Activated naive CD8-positive, alpha-beta T cell treated with anti-CD3 and anti-CD28 coated beads, Interleukin-2, amount 50 U/mL, for 16 hours (primary cell): ENCODE results near the gene PPP2R2C.

Source experiments
- DNase-seq: peaks from one replicate; pipeline ENCODE4 v3.0.0-alpha.2; 2020; ENCODE audit warnings: low read depth, low spot score

Gene PPP2R2C

DNA sequence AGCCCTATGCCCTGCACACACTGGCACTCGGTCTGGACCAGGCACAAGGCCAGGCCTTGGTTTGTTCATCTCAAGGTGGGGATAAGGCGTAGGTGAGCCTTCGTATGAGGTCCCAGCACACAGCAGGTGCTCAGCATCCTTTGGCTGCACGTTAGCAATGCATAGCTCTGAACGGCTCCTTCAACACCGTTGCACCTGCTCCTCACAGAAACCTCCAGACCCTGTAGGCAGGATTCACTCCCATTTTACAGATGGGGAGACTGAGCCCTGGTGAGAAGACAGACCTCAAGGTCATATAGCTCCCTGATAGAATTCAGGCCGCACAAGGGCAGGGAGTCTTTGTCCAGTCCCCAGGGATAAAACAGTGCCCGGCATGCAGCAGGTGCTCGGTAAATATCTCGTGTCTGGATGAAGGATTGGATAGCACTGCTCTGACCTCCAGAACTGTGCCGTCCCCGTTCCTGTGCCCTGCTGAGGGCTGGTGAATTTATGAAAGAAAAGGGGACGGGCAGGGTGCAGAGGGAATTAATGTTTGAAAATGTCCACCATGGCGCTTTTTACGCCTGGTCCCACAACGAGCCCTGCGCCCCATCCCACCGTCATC lies 2.4 kb downstream of the PPP2R2C start:
- no peak for DNase-seq

GRCh38 chr4:6469144-6469543 lies 3.3 kb downstream of the PPP2R2C start:
- no peak for DNase-seq

- no peak for DNase-seq
Observed at GRCh38 chr4:6468376-6468775, 4.0 kb downstream of the PPP2R2C start.

GRCh38 chr4:6467600-6467999 lies 4.8 kb downstream of the PPP2R2C start:
- no peak for DNase-seq

DNA sequence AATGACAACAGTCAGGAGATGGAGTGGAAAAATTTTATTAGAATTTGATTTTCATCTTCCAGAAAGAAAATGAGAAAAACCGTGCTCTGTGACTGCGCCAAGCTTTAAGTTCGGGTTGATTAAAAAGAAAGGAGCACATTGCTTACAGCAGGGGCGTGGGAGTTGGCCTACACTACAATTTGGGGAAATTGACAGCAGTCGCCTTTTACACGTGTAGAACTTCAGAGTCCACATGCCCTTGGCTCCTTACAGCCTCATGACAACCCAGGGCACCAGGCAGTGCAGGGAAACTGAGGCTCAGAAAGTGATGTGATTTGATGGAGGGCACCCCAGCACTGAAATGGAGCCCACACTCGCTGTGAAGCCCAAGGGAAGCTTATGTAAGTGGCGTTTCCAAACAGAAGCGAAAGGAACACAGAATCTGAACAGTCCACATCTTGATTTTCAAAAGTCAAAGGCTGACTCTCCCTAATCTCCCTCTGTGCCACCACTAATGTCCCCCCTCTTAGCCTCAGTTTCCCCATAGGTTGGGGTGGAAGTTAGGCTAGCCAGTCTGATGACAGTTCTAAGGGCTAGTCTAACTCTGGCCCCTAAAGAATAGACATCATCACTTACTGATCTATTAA lies 5.5 kb downstream of the PPP2R2C start:
- DNase-seq: no peak

GRCh38 chr4:6465955-6466354 lies 6.5 kb downstream of the PPP2R2C start:
- no peak for DNase-seq

DNA sequence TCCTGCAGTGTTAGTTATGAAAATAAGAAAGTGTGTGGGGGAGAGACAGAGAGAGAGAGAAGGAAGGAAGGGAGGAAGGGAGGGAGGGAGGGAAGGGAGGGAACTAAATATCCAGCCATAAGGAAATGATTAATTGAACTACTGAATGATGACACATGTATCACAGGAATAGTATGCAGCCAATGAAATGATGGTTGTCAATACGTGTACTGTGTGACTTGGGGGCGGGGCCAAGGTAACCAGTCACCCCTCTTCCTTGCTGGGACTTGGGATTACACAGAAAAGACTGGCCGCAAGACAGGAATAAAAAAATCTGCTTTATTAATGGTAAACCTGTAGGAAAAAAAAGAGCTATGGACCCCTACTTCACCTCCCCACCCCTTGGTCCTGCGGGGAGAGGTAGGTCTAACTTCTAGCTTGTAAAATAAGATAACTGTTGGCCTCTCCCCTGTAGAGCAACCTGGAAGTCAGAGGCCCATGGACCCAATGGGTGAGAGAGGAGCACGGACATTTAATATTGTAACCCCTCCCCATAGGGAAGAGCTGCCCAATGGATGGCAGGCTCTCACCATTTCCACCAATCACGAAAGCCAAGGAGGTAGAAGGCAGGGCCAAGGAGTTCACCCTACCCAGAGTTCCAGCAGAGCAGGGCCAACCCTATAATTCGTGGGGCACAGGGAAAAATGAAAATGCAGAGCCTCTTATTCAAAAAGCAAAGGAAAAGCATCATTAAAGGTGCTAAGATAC lies 7.4 kb downstream of the PPP2R2C start:
- no peak for DNase-seq

GRCh38 chr4:6463311-6464289 lies 8.8 kb downstream of the PPP2R2C start:
- DNase-seq: no peak

- DNase-seq: no peak
Observed at GRCh38 chr4:6461301-6462165, 10.9 kb downstream of the PPP2R2C start.

- DNase-seq: no peak
Observed at GRCh38 chr4:6460876-6461275, 11.5 kb downstream of the PPP2R2C start.

DNA sequence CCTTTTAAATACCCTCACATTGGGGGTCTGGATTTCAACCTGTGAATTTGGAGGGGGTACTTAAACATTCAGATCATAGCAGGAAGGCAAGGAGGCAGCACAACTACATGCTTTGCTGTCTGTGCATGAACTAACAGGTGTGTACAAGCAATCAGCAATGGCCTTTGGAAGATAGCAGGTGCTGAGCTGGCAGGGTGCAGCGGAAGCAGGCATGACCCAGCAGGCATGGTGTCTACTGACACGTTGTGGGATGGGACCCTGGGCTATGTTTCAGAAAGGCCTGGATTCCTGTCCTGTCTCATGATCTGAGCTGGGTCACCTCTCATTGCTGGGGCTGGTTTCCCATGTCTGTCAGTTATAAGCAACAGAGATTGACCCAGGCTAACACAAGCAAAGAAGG lies 13.9 kb downstream of the PPP2R2C start:
- no peak for DNase-seq

GRCh38 chr4:6456450-6456849 lies 16.0 kb downstream of the PPP2R2C start:
- DNase-seq: no peak

DNA sequence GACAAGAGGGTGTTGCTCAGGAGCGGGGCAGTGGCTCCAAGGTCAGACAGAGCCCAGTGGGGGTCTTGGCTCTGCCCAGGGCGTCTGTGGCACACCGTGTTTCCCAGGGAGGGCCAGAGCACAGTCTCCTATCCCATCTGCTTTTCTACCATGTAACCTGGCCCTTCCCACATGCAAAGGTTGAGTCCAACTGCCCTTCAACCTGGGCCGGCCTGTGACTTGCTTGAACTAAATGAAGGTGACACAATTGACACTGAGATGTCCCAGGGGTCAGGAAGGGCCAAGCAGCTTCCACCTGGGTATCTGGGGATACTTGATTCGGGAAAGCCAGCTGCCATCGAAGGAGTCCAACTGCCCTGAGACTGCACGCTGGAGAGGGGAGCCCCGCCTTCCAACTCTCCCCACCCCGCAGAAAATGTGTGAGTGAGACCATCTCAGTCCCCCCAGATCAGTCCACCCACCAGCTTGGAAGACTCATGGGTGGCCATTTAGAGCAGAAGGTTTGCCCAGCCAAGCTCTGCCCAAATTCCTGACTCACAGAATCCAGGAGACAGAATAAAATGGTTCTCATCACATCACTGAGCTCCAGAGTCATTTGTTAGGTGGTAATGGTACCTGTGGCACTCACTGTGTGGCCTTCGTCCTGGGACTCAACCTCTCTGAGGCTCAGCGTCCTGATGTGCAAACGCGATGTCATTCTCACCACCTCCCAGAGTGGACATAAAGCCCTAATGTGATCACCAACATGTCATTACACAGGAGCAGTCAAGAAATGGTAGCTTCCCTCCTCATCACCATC lies 18.1 kb downstream of the PPP2R2C start:
- DNase-seq: no peak

DNA sequence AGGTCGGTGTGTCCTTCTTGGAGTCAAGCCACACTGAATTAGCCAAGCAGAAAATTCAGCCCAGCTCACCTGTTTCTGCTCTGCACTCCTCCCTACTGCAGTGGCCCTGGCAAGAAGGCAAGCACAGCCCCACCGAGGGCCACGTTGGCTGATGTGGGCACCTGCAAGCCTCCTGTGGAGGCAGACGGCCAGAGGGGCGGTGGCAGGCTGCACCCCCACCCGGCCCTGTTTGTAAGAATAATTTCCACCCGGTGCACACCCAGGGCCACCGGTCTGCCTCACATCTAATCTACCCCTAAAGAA lies 18.8 kb downstream of the PPP2R2C start:
- no peak for DNase-seq

DNA sequence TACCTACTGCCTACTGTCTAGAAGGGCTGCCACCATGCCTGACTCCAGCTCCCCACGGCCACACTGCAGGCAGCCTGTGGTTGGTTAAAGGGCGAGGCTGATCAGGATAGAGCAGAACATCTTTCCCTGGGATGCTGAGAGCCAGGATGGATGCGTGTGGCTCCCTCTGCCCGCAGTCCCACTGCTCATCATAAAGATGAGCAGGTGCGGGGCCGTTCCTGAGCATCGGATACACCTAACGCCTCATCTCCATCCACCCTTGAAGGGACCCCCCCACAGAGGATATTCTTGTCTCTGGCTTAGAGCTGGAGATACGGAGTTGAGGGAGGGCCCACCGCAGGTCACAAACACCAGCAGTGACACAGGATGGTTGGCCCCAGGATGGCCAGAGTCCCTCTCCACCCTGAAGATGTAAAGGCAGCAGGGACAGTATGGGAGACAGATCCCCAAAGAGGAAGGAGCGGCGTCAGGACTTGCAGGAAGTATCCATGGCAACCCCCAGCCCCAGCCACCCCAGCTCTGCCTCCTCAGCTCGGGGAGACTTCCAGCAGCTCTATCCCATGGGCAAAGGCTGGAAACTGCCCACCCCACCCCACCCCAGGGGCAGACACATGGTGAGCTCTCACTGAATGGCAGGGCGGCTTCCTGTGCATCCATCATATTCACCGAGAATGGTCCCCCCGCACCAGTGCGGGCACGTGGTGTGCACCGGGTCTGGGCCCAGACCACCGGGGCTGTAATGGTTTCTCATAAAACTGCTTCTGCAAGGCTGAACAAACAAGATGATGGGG lies 19.3 kb downstream of the PPP2R2C start:
- no peak for DNase-seq

GRCh38 chr4:6452116-6452896 lies 20.1 kb downstream of the PPP2R2C start:
- no peak for DNase-seq

GRCh38 chr4:6451309-6451708 lies 21.1 kb downstream of the PPP2R2C start:
- DNase-seq: no peak

- DNase-seq: no peak
Observed at GRCh38 chr4:6450709-6451108, 21.7 kb downstream of the PPP2R2C start.
